Esophagus muscularis mucosa (tissue), 4 donors: Measurements from ENCODE around the gene FAM187B. TPM values are rescaled to one million over a fixed set of nuclear protein-coding genes. Genes with fewer than 3 reads are reported as not detected.
A peak's percentile ranks its signal among the peaks of the same experiment; 100 is the strongest.

Experiments
- DNase-seq: peaks from one replicate; pipeline ENCODE4 v3.0.0-alpha.2; 2017; ENCODE audit errors: extremely low spot score
- H3K27ac ChIP-seq, 4 donors: fragments of 200-600 bp; sonication (generic); replicated peaks in 1 of 4; 1 replicate in 3 of 4; 2 replicates in 1 of 4; pipeline ENCODE4 v1.5.1; 2016 to 2019; ENCODE audit warnings: mild to moderate bottlenecking in 1 of 4
- H3K27me3 ChIP-seq, 4 donors: fragments of 200-600 bp; sonication (generic); one replicate each; pipeline versions ENCODE4 v1.5.1 to v1.6.0; 2016 to 2019
- H3K36me3 ChIP-seq, 4 donors: fragments of 200-600 bp; sonication (generic); one replicate each; pipeline ENCODE4 v1.5.1; 2016 to 2019
- H3K4me1 ChIP-seq, 4 donors: fragments of 200-600 bp; sonication (generic); one replicate each; pipeline ENCODE4 v1.5.1; 2016 to 2019
- H3K4me3 ChIP-seq, 4 donors: fragments of 200-600 bp; sonication (generic); 1 replicate in 2 of 4; 2 replicates in 2 of 4; pipeline ENCODE4 v1.5.1; 2016 to 2019; ENCODE audit warnings: mild to moderate bottlenecking in 4 of 4, moderate library complexity in 1 of 4
- H3K9me3 ChIP-seq, 4 donors: fragments of 200-600 bp; sonication (generic); 1 replicate in 3 of 4; 2 replicates in 1 of 4; pipeline ENCODE4 v1.5.1; 2016 to 2019
- EP300 ChIP-seq: sonication (generic); formaldehyde crosslinking; IDR thresholded peaks from one replicate; pipeline ENCODE4 v1.6.1; 2017; ENCODE audit warnings: antibody characterized with exemption
- POLR2A ChIP-seq: fragments of 450-650 bp; IDR thresholded peaks from one replicate; pipeline ENCODE4 v1.6.1; 2017; ENCODE audit warnings: antibody characterized with exemption, moderate library complexity, mild to moderate bottlenecking, low read depth
- POLR2AphosphoS5 ChIP-seq, 2 donors: sonication (generic); formaldehyde crosslinking; IDR thresholded peaks; one replicate each; pipeline ENCODE4 v1.6.1; 2017; ENCODE audit warnings: antibody characterized with exemption in 2 of 2
- WGBS: methylation state at CpG from one replicate; pipeline ENCODE4 v1.1.5; 2018; 5-methylcytosine and 5-hydroxymethylcytosine counted together
- intact Hi-C: fragments of 100-400 bp; cut with DNase I; formaldehyde crosslinking; loops from one replicate; pipeline ENCODE4 v1.15.1; 2023
- total RNA-seq, 4 donors: library from RNA; depleted of rRNA; stranded (reverse); fragments of >200 nt; gene quantifications; one replicate each; pipeline versions ENCODE4 v1.1.0 to v1.2.1, GENCODE V29; 2016
- TF ChIP-seq, protein P1 (sequence below), 3 experiments: fragments of 200-600 bp in 2 of 3; fragments of 450-650 bp in 1 of 3; sonication (generic) in 2 of 3; IDR thresholded peaks; one replicate each; pipeline ENCODE4 v1.5.1; 2017 to 2019; ENCODE audit warnings: antibody characterized with exemption in 3 of 3, mild to moderate bottlenecking in 2 of 3, moderate library complexity in 1 of 3

FAM187B gene
- not detected for total RNA-seq

DNA sequence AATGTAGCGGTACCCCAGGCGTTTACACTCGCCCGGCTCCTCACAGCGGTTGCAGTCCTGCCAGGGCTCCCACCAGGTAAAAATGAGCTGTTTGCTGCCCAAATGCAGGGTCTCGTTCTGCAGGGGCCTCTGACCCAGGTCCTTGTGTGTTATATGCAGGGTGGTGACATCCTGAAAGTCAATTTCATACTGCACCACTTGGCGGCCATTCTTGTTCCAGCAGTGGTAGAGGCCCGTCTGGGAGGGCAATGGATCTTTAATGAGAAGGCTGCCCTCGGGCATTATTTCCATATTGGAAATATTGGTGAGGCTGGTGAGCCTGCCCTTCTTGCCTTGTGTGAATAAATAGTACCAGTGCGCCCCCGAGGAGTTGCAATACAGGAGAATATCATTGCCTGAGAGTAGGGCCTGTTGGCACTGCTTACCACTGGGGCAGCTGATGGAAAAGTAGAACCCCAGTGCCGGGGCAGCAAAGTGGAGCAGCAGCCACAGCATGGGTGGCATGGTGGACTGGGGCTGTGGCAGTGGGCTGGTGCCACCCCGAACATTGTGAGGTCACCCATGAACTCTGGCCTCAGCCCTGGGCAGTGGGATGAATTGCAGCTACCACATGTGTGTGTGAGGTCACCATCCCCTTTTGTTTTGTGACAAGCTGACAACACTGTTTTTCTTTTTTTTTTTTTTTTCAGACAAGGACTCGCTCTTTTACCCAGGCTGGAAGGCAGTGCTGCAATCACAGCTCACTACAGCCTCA, at the start of gene FAM187B:
FAM187B (minus strand) TSS at position 563 of the 754 bp plus-strand sequence; CDS start at position 504, 59 bp downstream.
- intact Hi-C loops: no loop called here
- Histone ChIP-seq H3K4me1 (peaks cover 0 to 9% (median 2%) of the 10 kb centered on the region in 4 donors), H3K27ac (no peak within 1 kb of the TSS), H3K9me3 (no peaks in the 10 kb centered on the region), H3K36me3 (no peaks in the 10 kb centered on the region), H3K27me3 (peaks cover 0 to 30% (median 0%) of the 10 kb centered on the region in 4 donors), H3K4me3 (no peak within 1 kb of the TSS)
- 81% methylated on average over 7 of the region's 14 CpGs for WGBS
- DNase-seq: peak; percentile 85
- TF ChIP-seq POLR2AphosphoS5 (IDR thresholded peaks at IDR 0.05): no peak
- no peak for TF ChIP-seq POLR2A
- no peak for TF ChIP-seq EP300
- TF ChIP-seq, protein P1, sequence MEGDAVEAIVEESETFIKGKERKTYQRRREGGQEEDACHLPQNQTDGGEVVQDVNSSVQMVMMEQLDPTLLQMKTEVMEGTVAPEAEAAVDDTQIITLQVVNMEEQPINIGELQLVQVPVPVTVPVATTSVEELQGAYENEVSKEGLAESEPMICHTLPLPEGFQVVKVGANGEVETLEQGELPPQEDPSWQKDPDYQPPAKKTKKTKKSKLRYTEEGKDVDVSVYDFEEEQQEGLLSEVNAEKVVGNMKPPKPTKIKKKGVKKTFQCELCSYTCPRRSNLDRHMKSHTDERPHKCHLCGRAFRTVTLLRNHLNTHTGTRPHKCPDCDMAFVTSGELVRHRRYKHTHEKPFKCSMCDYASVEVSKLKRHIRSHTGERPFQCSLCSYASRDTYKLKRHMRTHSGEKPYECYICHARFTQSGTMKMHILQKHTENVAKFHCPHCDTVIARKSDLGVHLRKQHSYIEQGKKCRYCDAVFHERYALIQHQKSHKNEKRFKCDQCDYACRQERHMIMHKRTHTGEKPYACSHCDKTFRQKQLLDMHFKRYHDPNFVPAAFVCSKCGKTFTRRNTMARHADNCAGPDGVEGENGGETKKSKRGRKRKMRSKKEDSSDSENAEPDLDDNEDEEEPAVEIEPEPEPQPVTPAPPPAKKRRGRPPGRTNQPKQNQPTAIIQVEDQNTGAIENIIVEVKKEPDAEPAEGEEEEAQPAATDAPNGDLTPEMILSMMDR (IDR thresholded peaks at IDR 0.05): no peak

DNA sequence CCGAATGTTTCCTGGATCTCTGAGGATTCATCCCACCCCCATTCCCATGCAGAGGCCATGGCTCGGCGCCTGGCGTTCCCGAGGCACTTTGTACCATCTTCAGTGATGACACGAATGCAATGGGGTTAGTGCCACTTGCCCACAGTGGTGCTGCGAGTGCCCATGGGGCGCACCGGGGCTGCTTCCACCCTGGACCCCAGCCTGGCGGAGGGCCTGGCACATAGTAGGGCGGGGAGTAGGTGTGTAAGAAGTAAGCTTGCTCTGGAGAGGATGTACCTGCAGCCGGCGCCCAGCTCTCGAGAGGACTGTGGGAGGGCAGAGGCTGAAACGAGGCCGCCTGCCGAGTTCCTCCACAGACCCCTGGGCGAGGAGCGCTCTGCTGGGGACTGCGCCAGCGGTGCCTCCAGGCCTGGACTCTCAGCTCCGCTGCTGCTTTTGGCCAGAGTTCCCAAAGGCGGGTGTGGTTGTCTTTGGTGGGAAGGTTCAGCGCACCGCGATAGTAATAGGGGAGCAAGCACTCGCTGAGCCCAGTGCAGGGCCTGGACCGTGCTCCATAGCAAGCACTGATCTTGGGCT, 48.3 kb upstream of the FAM187B start:
- Histone ChIP-seq H3K27ac (no peak overlapping the region), H3K36me3 (peaks cover 46 to 84% (median 79%) of the 10 kb centered on the region in 4 donors)
- WGBS: 94% methylated on average over 24 of the region's 28 CpGs

DNA sequence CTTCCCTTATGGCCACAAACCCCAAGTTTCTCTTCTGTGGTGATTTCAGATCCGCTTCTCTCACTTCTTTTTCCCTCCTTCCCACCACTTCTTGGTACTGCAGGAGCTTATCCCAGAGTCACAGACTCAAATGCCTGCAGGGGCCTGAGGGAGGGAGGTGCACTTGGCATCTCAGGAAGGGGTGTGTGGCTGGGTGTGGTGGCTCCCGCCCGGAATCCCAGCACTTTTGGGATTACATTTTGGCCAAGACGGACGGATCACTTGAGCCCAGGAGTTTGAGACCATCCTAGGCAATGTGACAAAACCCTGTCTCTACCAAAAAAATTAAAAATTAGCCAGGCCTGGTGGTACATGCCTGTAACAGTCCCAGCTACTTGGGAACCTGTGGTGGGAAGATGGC, 45.8 kb upstream of the FAM187B start:
- no peaks in the 10 kb centered on the region for H3K27me3 ChIP-seq
- intact Hi-C loops: loop anchor here (5.0 kb wide), 1 partner anchor 223 kb away; no protein-coding TSS in a partner anchor
- peaks cover 58 to 94% (median 90%) of the 10 kb centered on the region in 4 donors for H3K36me3 ChIP-seq
- WGBS: 74% methylated on average over 5 of the region's 5 CpGs
- no peak for DNase-seq
- peaks cover 8 to 20% (median 14%) of the 10 kb centered on the region in 4 donors for H3K4me1 ChIP-seq
- H3K27ac ChIP-seq: no peak overlapping the region
- H3K4me3 ChIP-seq: no peak overlapping the region
- H3K9me3 ChIP-seq: no peaks in the 10 kb centered on the region
- no peak for TF ChIP-seq POLR2A
- TF ChIP-seq, protein P1 (IDR thresholded peaks at IDR 0.05): no peak
- no peak for TF ChIP-seq POLR2AphosphoS5 (IDR thresholded peaks at IDR 0.05)
- no peak for TF ChIP-seq EP300

More for the DNA sequence above, 48.3 kb upstream of the FAM187B start:
- DNase-seq: no peak
- peaks cover 0 to 2% (median 0%) of the 10 kb centered on the region in 4 donors for H3K27me3 ChIP-seq
- intact Hi-C loops: no loop called here
- no peak overlapping the region for H3K4me3 ChIP-seq
- H3K9me3 ChIP-seq: no peaks in the 10 kb centered on the region
- TF ChIP-seq POLR2A (no peak), EP300 (no peak), POLR2AphosphoS5 (IDR thresholded peaks at IDR 0.05) (no peak)
- TF ChIP-seq, protein P1 (IDR thresholded peaks at IDR 0.05): no peak
- peaks cover 0 to 14% (median 3%) of the 10 kb centered on the region in 4 donors for H3K4me1 ChIP-seq

DNA sequence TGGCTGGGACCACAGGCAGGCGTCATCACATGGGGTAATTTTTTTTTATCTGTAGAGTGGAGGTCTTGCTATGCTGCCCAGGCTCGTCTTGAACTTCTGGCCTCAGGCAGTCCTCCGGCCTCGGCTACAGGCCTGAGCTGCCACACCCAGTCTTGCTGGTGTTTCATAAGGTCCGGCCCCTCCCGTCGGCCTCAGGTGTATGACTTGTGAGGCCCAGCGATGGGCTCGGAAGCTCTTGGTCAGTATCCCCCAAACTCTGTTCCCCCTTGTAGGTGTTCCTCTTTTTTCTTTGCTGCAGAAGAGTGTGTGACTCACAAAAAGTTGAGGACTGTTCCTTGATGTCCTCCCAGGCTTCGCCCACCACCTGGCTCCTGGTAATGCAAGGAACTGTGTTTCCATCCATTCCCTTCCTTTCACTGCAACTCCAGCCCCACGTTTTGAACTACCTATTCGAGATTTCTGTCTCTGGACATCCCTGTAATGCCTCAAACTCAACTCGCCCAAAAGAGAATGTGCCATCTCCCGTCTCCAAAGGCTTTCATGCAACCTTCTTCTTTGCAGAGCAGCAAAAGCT, 45.2 kb upstream of the FAM187B start:
- no peak overlapping the region for H3K27ac ChIP-seq
- H3K9me3 ChIP-seq: no peaks in the 10 kb centered on the region
- H3K27me3 ChIP-seq: no peaks in the 10 kb centered on the region
- peaks cover 8 to 20% (median 14%) of the 10 kb centered on the region in 4 donors for H3K4me1 ChIP-seq
- intact Hi-C loops: loop anchor here (5.0 kb wide), 1 partner anchor 224 kb away; no protein-coding TSS in a partner anchor
- DNase-seq: no peak
- TF ChIP-seq EP300: no peak
- TF ChIP-seq POLR2A: no peak
- TF ChIP-seq, protein P1 (IDR thresholded peaks at IDR 0.05): no peak
- no peak for TF ChIP-seq POLR2AphosphoS5 (IDR thresholded peaks at IDR 0.05)
- H3K36me3 ChIP-seq: peaks cover 52 to 88% (median 84%) of the 10 kb centered on the region in 4 donors
- H3K4me3 ChIP-seq: no peak overlapping the region
- 82% methylated on average over 13 of the region's 14 CpGs for WGBS
